GM19467 (cell line): ENCODE measurements around the gene ILRUN.
"Not testable (repeated sequence)": the region's sequence is repeated elsewhere in the genome, so short reads cannot be mapped to it uniquely, and the experiment has no call there.

Experiments used
- ATAC-seq: cut with Tn5 transposase; IDR thresholded peaks from one replicate; pipeline ENCODE4 v1.9.1; 2021; ENCODE audit warnings: mild to moderate bottlenecking, moderate library complexity; ENCODE audit not compliant: unreplicated experiment

The ILRUN gene

GRCh38 chr6:34696739-34697543, at the start of gene ILRUN:
Gene ILRUN (minus strand): TSS chr6:34696767. CDS start chr6:34696603, 164 bp downstream.
- peak; percentile 82 for ATAC-seq

DNA sequence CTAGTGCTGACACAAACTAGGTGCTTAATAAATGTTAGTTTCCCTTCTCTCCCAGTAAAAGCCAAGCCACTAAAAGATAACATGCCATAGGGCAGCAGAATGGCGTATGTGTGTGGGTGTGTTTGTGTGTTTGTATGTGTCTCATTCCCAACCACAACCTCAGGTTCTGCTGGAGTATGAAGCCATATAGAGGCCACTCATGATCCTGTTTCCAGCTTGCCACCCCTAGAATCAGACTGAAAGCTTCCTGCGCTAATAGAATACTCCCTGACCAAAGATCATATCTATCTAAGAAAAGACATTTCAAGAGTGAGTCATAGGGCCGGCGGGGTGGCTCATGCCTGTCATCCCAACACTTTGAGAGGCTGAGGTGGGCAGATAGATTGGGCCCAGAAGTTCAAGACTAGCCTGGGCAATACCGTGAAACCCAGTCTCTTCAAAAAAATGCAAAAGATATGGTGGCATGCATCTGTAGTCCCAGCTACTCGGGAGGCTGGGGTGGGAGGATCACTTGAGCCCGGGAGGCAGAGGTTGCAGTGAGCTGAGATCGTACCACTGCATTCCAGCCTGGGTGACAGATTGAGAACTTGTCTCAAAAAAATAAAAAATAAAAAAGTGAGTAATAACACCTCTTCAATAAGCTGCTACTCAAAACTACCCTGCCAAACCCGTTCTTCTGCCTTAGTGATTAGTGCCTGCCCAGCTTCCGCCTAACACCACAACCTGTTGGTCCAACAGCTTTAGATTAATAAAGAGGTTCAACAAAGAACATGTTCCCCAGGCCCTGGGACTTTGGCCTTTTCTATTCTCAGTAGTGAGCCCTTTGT, 48.9 kb upstream of the ILRUN start:
- ATAC-seq = no peak

DNA sequence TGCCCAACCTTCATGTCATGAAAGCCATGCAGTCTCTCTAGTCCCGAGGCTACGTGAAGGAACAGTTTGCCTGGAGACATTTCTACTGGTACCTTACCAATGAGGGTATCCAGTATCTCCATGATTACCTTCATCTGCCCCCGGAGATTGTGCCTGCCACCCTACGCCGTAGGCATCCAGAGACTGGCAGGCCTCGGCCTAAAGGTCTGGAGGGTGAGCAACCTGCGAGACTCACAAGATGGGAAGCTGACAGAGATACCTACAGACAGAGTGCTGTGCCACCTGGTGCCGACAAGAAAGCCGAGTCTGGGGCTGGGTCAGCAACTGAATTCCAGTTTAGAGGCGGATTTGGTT, 47.7 kb upstream of the ILRUN start:
- ATAC-seq = not testable (repeated sequence)

DNA sequence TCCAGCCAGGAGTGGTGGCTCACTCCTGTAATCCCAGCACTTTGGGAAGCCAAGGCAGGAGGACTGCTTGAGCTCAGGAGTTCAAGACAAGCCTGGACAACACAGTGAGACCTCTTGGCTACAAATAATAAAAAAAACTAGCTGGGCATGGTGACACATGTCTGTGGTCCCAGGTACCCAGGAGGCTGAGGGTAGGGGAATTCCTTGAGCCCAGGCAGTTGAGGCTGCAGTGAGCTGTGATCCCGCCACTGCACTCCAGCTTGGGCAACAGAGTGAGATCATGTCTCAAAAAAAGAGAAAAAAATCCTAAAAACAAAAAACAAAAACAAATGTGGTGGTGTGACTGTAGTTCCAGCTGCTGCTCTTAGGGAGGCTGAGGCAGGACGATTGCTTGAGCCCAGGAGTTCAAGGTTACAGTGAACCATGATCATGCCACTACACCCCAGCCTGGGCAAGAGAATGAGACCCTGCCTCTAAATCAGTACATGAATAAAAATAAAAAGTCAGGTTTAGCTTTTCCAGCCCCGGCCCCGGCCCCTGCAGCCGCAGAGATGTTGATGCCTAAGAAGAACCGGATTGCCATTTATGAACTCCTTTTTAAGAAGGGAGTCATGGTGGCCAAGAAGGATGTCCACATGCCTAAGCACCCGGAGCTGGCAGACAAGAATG, 47.2 kb upstream of the ILRUN start:
- no peak for ATAC-seq

DNA sequence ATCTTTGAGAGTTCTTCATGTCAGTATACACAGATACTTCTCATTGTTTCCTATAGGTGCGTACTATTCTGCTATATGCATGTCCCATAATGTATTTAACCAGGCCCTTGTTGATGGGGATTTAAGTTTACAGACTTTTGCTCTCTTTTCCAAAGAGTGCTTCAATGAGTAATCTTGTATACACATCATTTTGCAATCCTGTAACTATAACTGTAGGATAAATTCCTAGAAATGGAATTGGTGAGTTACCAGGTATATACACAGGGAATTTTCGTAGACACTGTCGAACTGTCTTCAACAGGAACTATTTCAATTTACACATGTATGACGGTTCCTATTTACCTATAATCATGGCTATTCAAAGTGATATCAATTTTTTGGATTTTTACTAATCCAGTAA, 45.5 kb upstream of the ILRUN start:
- ATAC-seq = no peak

DNA sequence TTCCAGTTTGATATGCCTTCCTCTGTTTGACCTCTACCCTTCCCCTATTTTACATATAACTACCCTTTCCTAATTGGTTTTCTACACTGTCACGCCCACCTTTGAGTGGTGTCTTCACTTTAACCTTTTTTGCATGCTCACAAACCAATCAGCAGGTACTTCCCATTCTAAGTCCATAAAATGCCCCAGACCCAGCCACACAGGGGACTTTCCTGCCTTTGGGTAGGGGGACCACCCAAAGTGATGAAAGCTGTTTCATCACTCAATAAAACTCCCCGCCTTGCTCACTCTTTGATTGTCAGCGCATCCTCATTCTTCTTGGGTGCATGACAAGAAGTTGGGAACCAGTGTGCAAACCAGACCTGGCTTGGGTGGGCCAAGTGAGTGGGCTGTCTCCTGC, 40.3 kb upstream of the ILRUN start:
- no peak for ATAC-seq

DNA sequence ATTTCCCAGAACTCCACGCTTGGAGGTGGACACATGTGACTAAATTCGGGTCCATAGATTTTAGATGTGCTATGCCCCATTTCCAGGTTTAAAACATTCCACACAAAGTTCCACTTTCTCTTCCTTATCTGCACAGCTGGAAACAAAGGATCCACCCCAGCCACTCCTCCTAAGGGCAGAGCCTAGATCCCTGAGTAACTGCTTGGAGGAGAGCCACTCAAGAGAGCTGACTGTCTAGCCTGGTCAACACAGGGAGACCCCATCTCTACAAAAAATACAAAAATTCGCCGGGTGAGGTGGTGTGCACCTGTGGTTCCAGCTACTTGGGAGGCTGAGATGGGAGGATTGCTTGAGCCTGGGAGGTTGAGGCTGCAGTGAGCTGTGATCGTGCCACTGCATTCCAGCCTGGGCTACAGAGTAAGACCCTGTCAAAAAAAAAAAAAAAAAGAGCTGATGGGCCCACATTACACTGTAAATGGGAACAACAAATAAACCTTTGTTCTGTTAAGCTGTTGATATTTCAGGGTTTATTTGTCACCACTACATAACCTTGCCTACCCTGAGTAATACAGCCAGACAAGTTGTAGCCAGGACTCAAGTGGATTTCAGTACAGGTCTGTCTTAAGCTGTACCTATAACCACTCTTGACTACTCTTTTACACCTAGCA, 35.0 kb upstream of the ILRUN start:
- ATAC-seq = no peak

GRCh38 chr6:34729631-34730470, 33.3 kb upstream of the ILRUN start:
- ATAC-seq = no peak

DNA sequence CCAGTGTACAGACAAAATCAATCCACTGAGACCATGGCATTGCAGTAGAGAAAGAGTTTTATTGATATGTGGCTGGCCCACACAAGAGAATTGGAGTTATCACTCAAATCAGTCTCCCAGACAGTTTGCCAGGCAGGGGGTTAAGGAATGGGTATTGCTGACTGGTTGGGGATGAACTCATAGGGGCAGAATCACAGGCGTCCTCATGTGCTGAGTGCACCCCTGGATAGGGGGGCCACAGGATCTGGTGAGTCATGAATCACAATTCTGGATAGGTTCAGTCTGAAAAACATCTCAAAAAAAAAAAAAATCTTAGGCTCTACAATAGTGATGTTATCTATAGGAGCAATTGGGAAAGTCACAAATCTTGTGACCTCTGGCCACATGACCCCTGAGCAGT, 29.5 kb upstream of the ILRUN start:
- ATAC-seq = no peak

GRCh38 chr6:34723203-34723602, 26.6 kb upstream of the ILRUN start:
- no peak for ATAC-seq

DNA sequence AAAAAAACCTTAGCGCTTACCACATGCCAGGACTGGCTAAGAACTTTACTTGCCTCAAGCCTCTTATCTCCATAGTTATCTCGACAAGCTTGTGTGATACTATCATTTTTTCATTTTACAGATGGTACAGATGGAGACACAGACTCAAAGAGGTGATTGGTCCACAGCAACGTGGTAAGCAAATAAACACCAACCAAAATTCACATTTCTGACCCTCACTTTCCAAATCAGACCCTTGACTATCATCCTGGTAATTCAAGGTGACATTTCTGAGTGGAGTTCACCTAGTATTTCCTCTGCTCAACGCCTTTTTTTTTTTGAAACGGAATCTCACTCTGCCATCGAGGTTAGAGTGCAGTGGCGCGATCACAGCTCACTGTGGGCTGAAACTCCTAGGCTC, 25.9 kb upstream of the ILRUN start:
- ATAC-seq = no peak

DNA sequence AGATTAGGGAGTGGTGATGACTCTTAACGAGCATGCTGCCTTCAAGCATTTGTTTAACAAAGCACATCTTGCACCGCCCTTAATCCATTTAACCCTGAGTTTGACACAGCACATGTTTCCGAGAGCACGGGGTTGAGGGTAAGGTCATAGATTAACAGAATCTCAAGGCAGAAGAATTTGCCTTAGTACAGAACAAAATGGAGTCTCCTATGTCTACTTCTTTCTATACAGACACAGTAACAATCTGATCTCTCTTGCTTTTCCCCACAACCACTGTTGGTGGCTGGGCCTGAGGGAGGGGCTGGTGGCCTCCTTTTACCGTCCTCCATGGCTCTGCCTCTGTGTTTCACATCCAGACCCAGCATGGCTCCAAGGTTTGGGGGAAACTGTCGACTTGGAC, 23.6 kb upstream of the ILRUN start:
- ATAC-seq = not testable (repeated sequence)

DNA sequence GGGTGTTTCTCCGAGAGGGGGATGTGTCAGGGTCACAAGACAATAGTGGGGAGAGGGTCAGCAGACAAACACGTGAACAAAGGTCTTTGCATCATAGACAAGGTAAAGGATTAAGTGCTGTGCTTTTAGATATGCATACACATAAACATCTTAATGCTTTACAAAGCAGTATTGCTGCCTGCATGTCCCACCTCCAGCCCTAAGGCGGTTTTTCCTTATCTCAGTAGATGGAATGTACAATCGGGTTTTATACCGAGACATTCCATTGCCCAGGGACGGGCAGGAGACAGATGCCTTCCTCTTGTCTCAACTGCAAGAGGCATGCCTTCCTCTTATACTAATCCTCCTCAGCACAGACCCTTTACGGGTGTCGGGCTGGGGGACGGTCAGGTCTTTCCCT, 23.1 kb upstream of the ILRUN start:
- not testable (repeated sequence) for ATAC-seq

- ATAC-seq = no peak
Measured at GRCh38 chr6:34718976-34719375, 22.4 kb upstream of the ILRUN start.

GRCh38 chr6:34717466-34717865, 20.9 kb upstream of the ILRUN start:
- ATAC-seq = no peak

DNA sequence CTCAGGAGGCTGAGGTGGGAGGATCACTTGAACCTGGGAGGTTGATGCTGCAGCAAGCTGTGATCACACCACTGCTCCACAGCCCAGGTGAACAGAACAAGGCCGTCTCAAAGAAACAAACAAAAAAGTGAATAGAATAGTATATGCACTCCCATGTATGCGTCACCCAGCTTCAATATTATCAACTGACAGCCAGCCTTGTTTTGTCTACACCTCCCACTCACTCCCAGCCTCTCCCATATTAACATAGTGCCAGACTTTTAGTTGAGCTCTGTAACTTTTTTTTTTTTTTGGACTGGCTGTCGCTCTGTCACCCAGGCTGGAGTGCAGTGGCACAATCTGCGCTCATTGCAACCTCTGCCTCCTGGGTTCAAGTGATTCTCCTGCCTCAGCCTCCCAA, 18.1 kb upstream of the ILRUN start:
- ATAC-seq = no peak

DNA sequence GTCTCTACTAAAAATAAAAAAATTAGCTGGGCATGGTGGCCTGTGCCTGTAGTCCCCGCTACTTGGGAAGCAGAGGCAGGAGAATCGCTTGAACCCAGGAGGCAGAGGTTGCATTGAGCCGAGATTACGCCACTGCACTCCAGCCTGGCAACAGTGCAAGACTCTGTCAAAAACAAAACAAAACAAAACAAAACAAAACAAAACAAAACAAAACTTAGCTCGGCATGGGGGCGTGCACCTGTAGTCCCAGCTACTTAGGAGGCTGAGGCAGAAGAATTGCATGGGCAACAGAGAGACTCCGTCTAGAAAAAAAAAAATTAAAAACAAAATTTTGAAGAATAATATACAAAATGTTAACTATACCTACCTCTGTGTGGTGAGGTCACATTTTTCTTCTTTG, 16.3 kb upstream of the ILRUN start:
- ATAC-seq = not testable (repeated sequence)

DNA sequence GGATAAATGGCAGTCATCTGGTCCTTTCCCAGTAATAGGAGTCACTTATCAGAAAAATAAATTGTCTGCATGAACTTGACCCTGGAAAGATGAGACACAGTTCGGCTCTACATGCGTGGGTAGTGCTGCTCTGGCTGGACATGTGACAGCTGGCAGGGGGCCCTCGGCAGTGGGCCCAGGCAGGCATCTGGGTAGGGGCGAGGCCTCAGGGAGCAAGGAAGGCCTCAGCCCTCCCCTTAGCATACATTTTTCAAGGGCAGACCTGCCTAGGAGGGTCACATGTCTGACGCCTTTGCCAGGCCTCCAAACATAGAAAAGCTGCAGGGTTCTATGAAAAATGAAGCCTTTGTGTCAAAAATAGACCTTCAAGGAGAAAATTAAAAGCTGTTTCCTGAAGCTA, 12.8 kb upstream of the ILRUN start:
- ATAC-seq = no peak

GRCh38 chr6:34705241-34705640, 8.7 kb upstream of the ILRUN start:
- ATAC-seq = no peak

DNA sequence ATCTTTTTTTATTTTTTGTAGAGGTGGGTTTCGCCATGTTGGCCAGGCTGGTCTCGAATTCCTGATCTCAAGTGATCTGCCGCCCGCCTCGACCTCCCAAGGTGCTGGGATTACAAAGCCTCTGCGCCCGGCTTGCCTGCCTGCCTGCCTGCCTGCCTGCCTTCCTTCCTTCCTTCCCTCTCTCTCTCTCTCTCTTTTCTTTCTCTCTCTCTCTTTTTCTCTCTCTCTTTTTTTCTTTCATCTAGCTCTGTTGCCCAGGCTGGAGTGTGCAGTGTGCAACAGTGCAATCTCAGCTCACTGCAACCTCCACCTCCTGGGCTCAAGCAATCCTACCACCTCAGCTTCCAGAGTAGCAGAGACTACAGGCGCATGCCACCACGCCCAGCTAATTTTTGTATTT, 4.6 kb upstream of the ILRUN start:
- ATAC-seq = no peak
